Measurements from ENCODE around the gene PRLH.

DNA sequence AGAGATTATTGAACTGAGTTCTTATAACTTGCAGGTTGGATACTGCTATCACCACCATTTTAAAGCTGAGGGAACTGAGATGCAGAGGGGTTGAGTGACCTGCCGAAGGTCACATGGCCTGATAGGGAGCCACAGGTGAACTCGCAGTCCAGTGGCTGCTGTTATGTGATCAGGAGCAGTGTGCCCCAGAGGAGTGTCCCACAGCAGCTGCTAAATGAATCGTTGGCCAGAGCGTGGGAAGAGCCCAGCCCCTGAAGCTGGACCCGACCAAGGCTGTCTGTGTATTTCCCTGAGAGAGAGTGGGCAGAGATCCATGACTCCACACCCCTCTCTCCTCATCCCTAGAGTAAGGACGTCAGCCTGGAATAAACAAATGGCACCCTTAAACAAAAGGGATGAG is 26.7 kb upstream of the PRLH start:
- TF ChIP-seq CTCF (conservative IDR thresholded peaks at IDR 0.05; ENCODE audit: low read length): no peak
- no peak for TF ChIP-seq EZH2phosphoT487 (IDR thresholded peaks at IDR 0.05; ENCODE audit: borderline replicate concordance)
